H1 (cell line): ENCODE data around the gene KCNK7. TPM values are rescaled to one million over a fixed set of nuclear protein-coding genes. Genes with fewer than 3 reads are reported as not detected.

Experiments used
- CTCF ChIA-PET: fragments of 300-600 bp; sonication (Branson Sonifier 250); formaldehyde crosslinking; loops from one replicate; lab custom pipeline; 2021; ENCODE audit not compliant: partially characterized antibody; lab: Charles Lee
- POLR2A ChIA-PET: fragments of 300-600 bp; sonication (Branson Sonifier 250); formaldehyde crosslinking; loops from one replicate; lab custom pipeline; 2021; ENCODE audit warnings: inconsistent platforms; ENCODE audit not compliant: partially characterized antibody; lab: Charles Lee
- DNase-seq, 2 experiments: peaks; one replicate each; pipeline versions ENCODE4 v3.0.0 to v3.0.0-alpha.2; 2010 to 2022; ENCODE audit warnings: low spot score in 2 of 2, low read depth in 1 of 2, mixed read lengths in 1 of 2
- FAIRE-seq: peaks from 2 replicates; lab custom pipeline; 2011; peaks lifted over from hg19 to GRCh38; lab: Jason Lieb, UNC
- H2AFZ ChIP-seq: 2 replicates; pipeline ENCODE4 v1.8.1; 2012; ENCODE audit warnings: low read length, inconsistent platforms
- H2AK5ac ChIP-seq: 2 replicates; pipeline ENCODE4 v1.6.1; 2013; ENCODE audit warnings: low read depth, low read length
- H2BK120ac ChIP-seq: replicated peaks from 2 replicates; pipeline ENCODE3; 2013; ENCODE audit warnings: low read depth, low read length, inconsistent platforms
- H2BK12ac ChIP-seq: 2 replicates; pipeline ENCODE4 v1.6.1; 2013; ENCODE audit warnings: low read depth, low read length
- H2BK15ac ChIP-seq: 2 replicates; pipeline ENCODE4 v1.6.1; 2013; ENCODE audit warnings: low read length
- H2BK20ac ChIP-seq: 2 replicates; pipeline ENCODE4 v1.6.1; 2013; ENCODE audit warnings: low read length
- H2BK5ac ChIP-seq: 2 replicates; pipeline ENCODE4 v1.6.1; 2013; ENCODE audit warnings: low read depth, low read length
- H3K14ac ChIP-seq: 2 replicates; pipeline ENCODE4 v1.6.1; 2013; ENCODE audit warnings: inconsistent platforms; ENCODE audit not compliant: insufficient read length
- H3K18ac ChIP-seq: 2 replicates; pipeline ENCODE4 v1.6.1; 2013; ENCODE audit warnings: low read length; ENCODE audit errors: extremely low read depth
- H3K23ac ChIP-seq: 2 replicates; pipeline ENCODE4 v1.6.1; 2013; ENCODE audit warnings: inconsistent platforms; ENCODE audit not compliant: insufficient read length
- H3K23me2 ChIP-seq: 2 replicates; pipeline ENCODE4 v1.6.1; 2013; ENCODE audit warnings: low read depth, low read length
- H3K27ac ChIP-seq: 2 replicates; pipeline ENCODE4 v1.6.1; 2011; ENCODE audit warnings: low read depth, low read length, inconsistent platforms
- H3K27me3 ChIP-seq, 4 experiments: replicated peaks in 1 of 4; 1 replicate in 1 of 4; 2 replicates in 3 of 4; pipeline versions ENCODE4 v1.6.1 to v1.8.1; 2011 to 2013; ENCODE audit warnings: low read length in 3 of 4, mild to moderate bottlenecking in 3 of 4, inconsistent platforms in 2 of 4, mixed read lengths in 2 of 4, moderate library complexity in 1 of 4; ENCODE audit not compliant: control insufficient read depth in 3 of 4, insufficient read depth in 3 of 4; ENCODE audit errors: extremely low read depth in 1 of 4
- H3K36me3 ChIP-seq, 4 experiments: 2 replicates each; pipeline versions ENCODE4 v1.6.1 to v1.8.1; 2011 to 2013; ENCODE audit warnings: mild to moderate bottlenecking in 4 of 4, low read length in 3 of 4, moderate library complexity in 2 of 4, control low read depth in 1 of 4, inconsistent platforms in 1 of 4; ENCODE audit not compliant: insufficient read depth in 4 of 4, control insufficient read depth in 2 of 4
- H3K4ac ChIP-seq: replicated peaks from 2 replicates; pipeline ENCODE3; 2013; ENCODE audit warnings: low read length, low read depth, mixed read lengths, inconsistent platforms; ENCODE audit not compliant: insufficient read length
- H3K4me1 ChIP-seq, 4 experiments: replicated peaks in 1 of 4; 1 replicate in 1 of 4; 2 replicates in 3 of 4; pipeline versions ENCODE4 v1.6.1 to v1.8.1; 2011 to 2013; ENCODE audit warnings: low read length in 3 of 4, inconsistent platforms in 2 of 4, mixed read lengths in 1 of 4; ENCODE audit not compliant: insufficient read depth in 4 of 4, control insufficient read depth in 3 of 4
- H3K4me2 ChIP-seq, 2 experiments: 2 replicates each; pipeline versions ENCODE4 v1.6.1 to v1.8.1; 2011 to 2013; ENCODE audit warnings: low read depth in 2 of 2, low read length in 2 of 2, control low read depth in 1 of 2, inconsistent platforms in 1 of 2, mild to moderate bottlenecking in 1 of 2; ENCODE audit not compliant: insufficient read depth in 1 of 2
- H3K4me3 ChIP-seq, 4 experiments: fragments of 200-600, 300-600 bp in 1 of 4; sonication (generic), shearing (Covaris generic), sonication (Bioruptor Twin) in 1 of 4; 2 replicates each; pipeline versions ENCODE4 v1.5.1 to v1.8.1; 2011 to 2016; ENCODE audit warnings: low read length in 4 of 4, low read depth in 3 of 4, control low read depth in 2 of 4, inconsistent platforms in 2 of 4, mild to moderate bottlenecking in 2 of 4, mixed read lengths in 1 of 4, moderate library complexity in 1 of 4; ENCODE audit not compliant: insufficient read depth in 2 of 4; ENCODE audit errors: extremely low read depth in 1 of 4
- H3K56ac ChIP-seq: replicated peaks from 2 replicates; pipeline ENCODE3; 2013; ENCODE audit warnings: low read depth, mild to moderate bottlenecking, mixed read lengths, low read length, inconsistent platforms; ENCODE audit not compliant: insufficient read length
- H3K79me1 ChIP-seq: 2 replicates; pipeline ENCODE4 v1.6.1; 2013; ENCODE audit warnings: low read depth, low read length, control low read depth
- H3K79me2 ChIP-seq, 2 experiments: 2 replicates each; pipeline versions ENCODE4 v1.6.1 to v1.8.1; 2012 to 2013; ENCODE audit warnings: low read length in 2 of 2, mild to moderate bottlenecking in 2 of 2, inconsistent platforms in 1 of 2; ENCODE audit not compliant: insufficient read depth in 2 of 2, control insufficient read depth in 1 of 2
- H3K9ac ChIP-seq, 4 experiments: replicated peaks in 1 of 4; 1 replicate in 1 of 4; 2 replicates in 3 of 4; pipeline versions ENCODE4 v1.6.1 to v1.8.1; 2011 to 2013; ENCODE audit warnings: low read depth in 3 of 4, low read length in 3 of 4, control low read depth in 2 of 4, mild to moderate bottlenecking in 2 of 4, moderate library complexity in 2 of 4, inconsistent platforms in 1 of 4; ENCODE audit errors: extremely low read depth in 1 of 4
- H3K9me3 ChIP-seq, 2 experiments: 2 replicates each; pipeline versions ENCODE4 v1.6.1 to v1.8.1; 2012 to 2013; ENCODE audit warnings: mild to moderate bottlenecking in 2 of 2, moderate library complexity in 2 of 2, control low read depth in 1 of 2, inconsistent platforms in 1 of 2, low read depth in 1 of 2, low read length in 1 of 2, mixed read lengths in 1 of 2; ENCODE audit not compliant: insufficient read depth in 2 of 2
- H4K20me1 ChIP-seq, 2 experiments: replicated peaks in 1 of 2; 2 replicates each; pipeline versions ENCODE3 to v1.8.1; 2011 to 2013; ENCODE audit warnings: inconsistent platforms in 2 of 2, low read length in 2 of 2, mild to moderate bottlenecking in 1 of 2; ENCODE audit not compliant: insufficient read depth in 2 of 2, control insufficient read depth in 1 of 2
- H4K5ac ChIP-seq: 2 replicates; pipeline ENCODE4 v1.6.1; 2013; ENCODE audit warnings: low read length, low read depth, mixed read lengths, inconsistent platforms; ENCODE audit not compliant: insufficient read length
- H4K8ac ChIP-seq: 2 replicates; pipeline ENCODE4 v1.8.0; 2013; ENCODE audit warnings: mild to moderate bottlenecking, moderate library complexity, low read length, inconsistent platforms; ENCODE audit not compliant: insufficient read depth; ENCODE audit errors: extremely low read depth
- H4K91ac ChIP-seq: replicated peaks from 2 replicates; pipeline ENCODE3; 2013; ENCODE audit warnings: low read length, mixed read lengths, inconsistent platforms; ENCODE audit not compliant: insufficient read length
- POLR2AphosphoS5 ChIP-seq: IDR thresholded peaks from 2 replicates; pipeline ENCODE4 v1.6.1; 2011; ENCODE audit warnings: low read depth, low read length
- RNF2 ChIP-seq: fragments of 200-900, 300-1000 bp; sonication (generic); IDR thresholded peaks from 2 replicates; pipeline ENCODE4 v1.7.1; 2016; ENCODE audit warnings: borderline replicate concordance, low read depth, mild to moderate bottlenecking, antibody characterized with exemption, low read length; ENCODE audit not compliant: poor library complexity, severe bottlenecking; ENCODE audit errors: missing control alignments
- WGBS, 2 experiments: shearing (Covaris generic) in 1 of 2; methylation state at CpG; one replicate each; pipeline versions ENCODE4 v1.1.6 to v1.1.7; 2013 to 2015; ENCODE audit warnings: low lambda C conversion rate in 2 of 2, mixed read lengths in 2 of 2, inconsistent platforms in 1 of 2, low coverage in 1 of 2, missing lambda C conversion rate in 1 of 2; ENCODE audit not compliant: insufficient replicate concordance in 2 of 2, insufficient coverage in 1 of 2, insufficient read length in 1 of 2; ENCODE audit errors: extremely low coverage in 1 of 2, missing lambda C conversion rate in 1 of 2; 5-methylcytosine and 5-hydroxymethylcytosine counted together
- polyA plus RNA-seq, 7 experiments: library from polyadenylated mRNA; depleted of rRNA in 3 of 7; stranded (reverse) in 5 of 7; unstranded in 2 of 7; fragments of >200 nt in 5 of 7; fragments of 200-250 nt in 2 of 7; gene quantifications; 1 replicate in 5 of 7; 2 replicates in 1 of 7; 4 replicates in 1 of 7; pipeline versions ENCODE4 v1.2.1 to v1.2.3, GENCODE V29; 2011 to 2013; ENCODE audit warnings: missing spikeins in 2 of 7, mixed read lengths in 2 of 7
- total RNA-seq: library from RNA; stranded (reverse); fragmentation: NEBNext Ultra II Directional; extraction: Animal tissue kit (Norgen Biotek cat#: 25700); gene quantifications from 2 replicates; pipeline ENCODE4 v1.2.1, GENCODE V29; 2021

Gene KCNK7
- total and polyA plus RNA-seq, 2 of the 8 experiments (the other 6 are each of a cell fraction or from before 2014, with no cell fraction given) = 0.74 to 1.0 TPM

DNA sequence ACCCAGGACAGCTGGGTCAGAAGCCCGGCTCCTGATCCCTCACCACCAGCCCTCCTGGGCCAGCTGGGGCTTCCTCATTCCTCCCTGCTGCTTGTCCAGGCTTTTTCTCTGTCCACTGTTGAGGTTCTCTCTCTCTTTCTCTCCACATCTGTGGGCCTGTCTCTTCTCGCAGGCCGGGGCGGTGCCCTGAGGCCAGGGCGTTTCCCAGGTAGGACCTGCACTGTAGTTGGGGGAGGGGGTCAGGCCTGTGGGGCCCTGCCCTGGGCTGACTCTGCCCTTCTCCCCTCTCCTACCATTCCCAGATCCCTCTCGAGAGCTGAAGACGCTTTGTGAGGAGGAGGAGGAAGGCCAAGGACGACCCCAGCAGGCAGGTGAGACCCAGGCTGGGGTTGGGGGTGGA is 14.8 kb downstream of the KCNK7 start:
- Histone ChIP-seq H3K4me3 (no peak overlapping the region), H3K79me1 (no peaks in the 10 kb centered on the region), H3K27ac (no peak overlapping the region), H3K18ac (no peak overlapping the region), H3K36me3 (no peaks in the 10 kb centered on the region), H4K5ac (no peak overlapping the region), H2BK120ac (no peak overlapping the region), H2BK15ac (no peak overlapping the region), H3K23ac (no peak overlapping the region), H3K4ac (no peak overlapping the region), H3K23me2 (peaks cover 6% of the 10 kb centered on the region; the same call in 1 of the 2 replicates), H2AK5ac (no peak overlapping the region), H3K4me2 (no peak overlapping the region), H2AFZ (no peak overlapping the region), H3K9me3 (no peaks in the 10 kb centered on the region), H4K91ac (no peak overlapping the region), H3K79me2 (no peaks in the 10 kb centered on the region), H2BK5ac (no peak overlapping the region), H3K9ac (no peak overlapping the region), H3K27me3 (peaks cover 27 to 61% (median 48%) of the 10 kb centered on the region in 4 experiments), H4K20me1 (no peaks in the 10 kb centered on the region), H3K56ac (no peak overlapping the region), H3K14ac (no peak overlapping the region), H3K4me1 (peaks cover 0 to 15% (median 7%) of the 10 kb centered on the region in 4 experiments; a peak in 5 of 7 replicates), H4K8ac (no peak overlapping the region), H2BK12ac (no peak overlapping the region), H2BK20ac (no peak overlapping the region)
- DNase-seq (no peak), FAIRE-seq (no peak)
- CTCF ChIA-PET = interaction anchor here (1.5 to 14.5 kb wide), 4 partner anchors 9 to 40 kb away, joined by 5 to 162 read pairs (median 60); partner anchors contain the start of genes FAM89B and ZNRD2
- 90% methylated on average over 5 of the region's 8 CpGs; no CpG with 5 or more reads in 1 of the 2 experiments for WGBS, 2 experiments
- POLR2A ChIA-PET = interaction anchor here (0.8 to 1.4 kb wide), 3 partner anchors 9 to 279 kb away, joined by 3 read pairs; partner anchors contain the start of genes FAM89B, KCNK7 and MUS81
- TF ChIP-seq POLR2AphosphoS5 = no peak
- no peak for TF ChIP-seq RNF2
